NCI-H2081 (cell line): Measurements from ENCODE around the gene SLC2A8.

ENCODE experiments used
- DNase-seq, 2 experiments: peaks; one replicate each; lab custom pipeline; 2025; lab: John Stamatoyannopoulos, UW

The SLC2A8 gene

DNA sequence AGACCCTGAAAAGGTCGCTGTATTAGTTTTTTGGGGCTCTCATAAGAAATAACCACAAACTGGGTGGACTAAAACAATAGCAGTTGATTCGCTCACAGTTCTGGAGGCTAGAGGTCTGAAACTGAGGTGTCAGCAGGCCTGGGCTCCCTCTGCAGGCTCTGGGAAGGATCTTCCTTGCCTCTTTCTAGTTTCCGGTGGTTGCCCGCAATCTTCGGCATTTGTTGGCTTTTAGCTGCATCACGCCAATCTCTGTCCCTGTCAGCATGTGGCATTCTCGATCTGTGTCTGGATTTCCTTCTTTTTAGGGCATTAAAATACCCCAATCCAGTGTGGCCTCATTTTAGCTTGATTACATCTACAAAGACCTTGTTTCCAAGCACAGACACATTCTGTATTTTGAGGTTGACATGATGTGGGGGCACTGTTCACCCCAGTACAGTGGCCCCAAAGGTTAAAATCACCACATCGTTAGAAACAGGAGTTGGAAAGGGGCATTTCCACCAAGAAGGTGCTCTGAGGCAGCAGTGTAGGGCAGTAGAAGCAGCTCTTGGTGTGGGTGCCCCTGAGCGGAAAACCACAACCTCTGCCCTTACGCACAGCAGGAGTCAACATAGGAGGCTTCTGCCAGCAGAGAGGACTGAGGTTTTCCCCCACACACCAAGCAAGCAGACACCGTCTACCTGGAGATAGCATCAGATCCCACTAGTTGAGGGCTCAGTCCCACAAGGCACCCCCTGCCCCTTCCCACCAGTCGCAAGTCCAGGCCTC lies 40.7 kb downstream of the SLC2A8 start:
- DNase-seq, result no peak

DNA sequence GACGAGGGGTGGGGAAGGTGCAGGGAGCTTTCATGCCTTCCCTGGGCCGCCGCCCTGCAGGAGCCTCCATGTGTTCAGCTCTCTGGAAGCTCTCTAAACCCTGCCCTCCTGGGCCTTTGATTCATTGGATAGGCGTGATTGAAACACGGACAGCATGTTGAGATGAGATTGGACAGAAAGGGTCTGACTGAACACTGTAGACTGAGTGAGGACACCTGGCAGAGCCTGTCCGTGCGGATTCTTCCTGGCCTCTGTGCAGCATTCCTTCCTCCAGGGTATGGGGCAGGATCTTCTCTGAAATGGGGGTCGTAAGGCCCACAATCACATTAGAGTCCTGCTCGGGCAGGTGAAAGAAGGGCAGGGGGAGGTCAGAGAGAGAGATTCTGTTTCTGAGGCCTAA lies 41.4 kb downstream of the SLC2A8 start:
- DNase-seq, result no peak

DNA sequence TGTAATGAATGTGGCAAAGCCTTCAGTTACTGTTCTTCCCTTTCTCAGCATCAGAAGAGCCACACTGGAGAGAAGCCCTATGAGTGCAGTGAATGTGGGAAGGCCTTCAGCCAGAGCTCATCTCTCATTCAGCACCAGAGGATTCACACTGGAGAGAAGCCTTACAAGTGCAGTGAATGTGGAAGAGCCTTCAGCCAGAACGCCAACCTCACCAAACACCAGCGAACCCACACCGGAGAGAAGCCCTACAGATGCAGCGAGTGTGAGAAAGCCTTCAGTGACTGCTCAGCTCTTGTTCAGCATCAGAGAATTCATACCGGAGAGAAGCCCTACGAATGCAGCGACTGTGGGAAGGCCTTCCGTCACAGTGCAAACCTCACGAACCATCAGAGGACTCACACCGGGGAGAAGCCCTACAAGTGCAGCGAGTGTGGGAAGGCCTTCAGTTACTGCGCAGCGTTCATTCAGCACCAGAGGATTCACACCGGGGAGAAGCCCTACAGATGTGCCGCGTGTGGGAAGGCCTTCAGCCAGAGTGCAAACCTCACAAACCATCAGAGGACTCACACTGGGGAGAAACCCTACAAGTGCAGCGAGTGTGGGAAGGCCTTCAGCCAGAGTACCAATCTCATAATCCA lies 47.4 kb downstream of the SLC2A8 start:
- DNase-seq, result no peak

DNA sequence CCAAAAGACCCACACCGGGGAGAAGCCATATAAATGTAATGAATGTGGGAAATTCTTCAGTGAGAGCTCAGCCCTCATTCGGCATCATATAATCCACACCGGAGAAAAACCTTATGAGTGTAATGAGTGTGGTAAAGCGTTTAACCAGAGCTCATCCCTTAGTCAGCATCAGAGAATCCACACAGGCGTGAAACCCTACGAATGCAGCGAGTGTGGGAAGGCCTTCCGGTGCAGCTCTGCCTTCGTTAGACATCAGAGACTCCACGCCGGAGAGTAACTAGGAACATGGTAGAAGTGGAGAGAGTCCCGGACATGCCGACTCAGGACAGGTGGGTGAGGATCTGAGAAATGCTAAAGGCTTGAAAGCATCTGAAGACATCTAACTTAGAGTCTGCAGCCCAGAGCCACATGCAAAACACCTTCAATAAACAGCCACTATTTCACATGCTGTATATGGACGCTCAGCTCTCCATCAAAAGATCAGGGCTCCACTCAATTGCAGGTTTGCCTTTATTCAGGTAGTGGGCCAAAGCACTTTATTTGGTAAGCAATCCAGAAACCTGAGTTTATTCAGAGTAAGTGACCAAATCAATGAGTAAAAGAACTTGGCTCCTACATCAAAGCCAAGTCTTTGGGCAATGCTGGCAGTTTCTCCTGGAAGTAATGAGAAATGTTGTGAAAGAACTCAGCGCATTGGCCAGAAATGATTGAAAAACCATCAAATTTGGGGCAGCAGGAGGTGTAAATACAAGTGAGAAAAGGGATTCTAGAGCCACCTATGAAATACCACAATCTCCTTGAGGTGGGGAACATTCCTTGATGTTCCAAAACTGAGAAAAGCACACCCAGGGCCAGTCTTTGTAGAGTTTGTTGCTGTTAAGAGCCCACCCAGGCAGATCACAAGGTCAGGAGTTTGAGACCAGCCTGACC lies 48.2 kb downstream of the SLC2A8 start:
- no peak for DNase-seq

DNA sequence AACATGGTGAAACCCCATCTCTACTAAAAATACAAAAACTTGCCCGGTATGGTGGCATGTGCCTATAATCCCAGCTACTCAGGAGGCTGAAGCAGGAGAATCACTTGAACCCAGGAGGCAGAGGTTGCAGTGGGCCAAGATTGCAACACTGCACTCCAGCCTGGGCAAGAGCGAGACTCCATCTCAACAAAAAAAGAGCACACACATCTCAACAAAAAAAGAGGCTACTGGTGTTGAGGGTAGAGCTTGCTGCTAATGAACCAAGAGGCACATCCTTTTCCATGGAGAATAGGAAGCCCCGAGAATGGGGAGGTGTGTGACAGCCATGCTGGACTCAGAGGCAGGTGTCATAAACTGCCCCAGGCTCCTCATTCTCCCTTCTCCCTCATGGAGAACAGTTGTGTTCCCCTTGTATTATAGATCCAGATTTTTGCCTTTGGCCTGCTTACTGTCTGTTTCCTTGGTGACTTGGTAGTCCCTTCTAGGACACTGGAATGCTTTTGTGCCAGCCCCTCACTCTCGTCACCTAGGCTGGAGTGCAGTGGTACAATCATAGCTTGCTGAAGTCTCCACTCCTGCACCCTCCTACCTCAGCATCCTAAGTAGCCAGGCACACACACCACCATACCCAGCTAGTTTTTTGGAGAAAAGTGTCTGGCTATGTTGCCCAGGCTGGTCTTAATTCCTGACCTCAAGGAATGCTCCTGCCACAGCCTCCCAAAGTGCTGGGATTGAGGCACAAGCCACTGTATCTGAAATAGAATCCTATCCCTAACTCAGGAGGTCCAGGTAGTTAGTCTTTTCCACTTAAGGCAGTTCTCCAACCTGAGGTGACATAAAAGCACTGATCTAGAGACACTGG lies 49.1 kb downstream of the SLC2A8 start:
- no peak for DNase-seq

DNA sequence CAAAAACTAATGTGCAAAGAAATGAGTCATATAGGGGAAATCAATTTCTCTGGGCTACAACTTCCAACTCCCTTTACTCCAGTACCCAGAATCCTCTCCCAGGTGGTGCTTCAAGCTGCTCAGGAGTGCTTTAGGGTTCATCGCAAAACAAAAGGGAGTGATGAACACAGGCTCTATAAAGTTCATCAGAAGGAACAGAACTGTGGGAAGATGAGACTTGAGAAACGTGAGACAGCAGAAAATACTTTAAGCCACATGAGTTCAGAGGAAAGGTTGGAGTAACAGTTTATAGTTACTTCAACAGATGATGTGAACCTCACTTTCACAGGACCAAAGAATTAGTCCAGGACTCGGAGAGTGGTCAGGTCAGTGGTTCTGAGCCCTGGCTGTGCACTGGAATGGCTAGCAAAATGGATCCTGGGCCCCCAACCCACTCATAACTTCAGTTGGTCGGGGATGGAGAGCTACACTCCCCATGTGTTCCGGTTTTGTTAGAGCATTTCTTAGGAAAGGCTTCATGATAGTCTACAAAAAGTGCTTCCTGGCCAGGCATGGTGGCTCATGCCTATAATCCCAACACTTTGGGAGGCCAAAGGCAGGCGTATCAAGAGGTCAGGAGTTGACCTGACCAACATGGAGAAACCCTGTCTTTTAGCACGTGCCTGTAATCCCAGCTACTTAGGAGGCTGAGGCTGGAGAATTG lies 49.9 kb downstream of the SLC2A8 start:
- no peak for DNase-seq

DNA sequence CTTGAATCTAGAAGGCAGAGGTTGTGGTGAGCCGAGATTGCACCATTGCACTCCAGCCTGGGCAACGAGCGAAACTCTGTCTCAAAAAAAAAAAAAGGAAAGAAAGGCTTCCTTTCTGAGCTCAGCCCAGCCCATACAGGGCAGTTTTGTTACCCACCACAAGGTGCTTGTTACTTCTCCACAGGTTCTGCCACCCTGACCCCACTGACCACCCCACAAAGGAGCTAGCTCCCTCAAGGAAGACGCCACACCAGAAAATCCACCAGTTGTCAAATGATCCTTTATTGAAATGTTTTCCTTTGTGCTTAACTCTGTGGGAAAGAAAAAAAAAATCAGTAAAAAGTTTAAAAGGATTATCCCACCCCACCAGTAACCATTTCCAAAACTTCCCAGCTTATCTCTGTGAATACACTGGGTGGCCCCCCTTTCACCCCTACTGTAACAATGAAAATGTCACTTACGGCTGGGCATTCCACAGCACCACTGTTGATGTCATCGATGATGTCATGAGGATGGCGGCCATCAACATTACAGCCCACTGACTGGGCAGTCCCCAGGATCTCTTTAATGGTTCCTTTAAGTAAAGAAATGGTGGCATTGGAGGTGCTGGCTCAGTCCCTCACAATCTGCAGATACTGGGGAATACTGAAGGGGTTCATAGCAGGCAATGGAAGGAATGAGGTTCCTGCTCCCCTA lies 50.6 kb downstream of the SLC2A8 start:
- no peak for DNase-seq

DNA sequence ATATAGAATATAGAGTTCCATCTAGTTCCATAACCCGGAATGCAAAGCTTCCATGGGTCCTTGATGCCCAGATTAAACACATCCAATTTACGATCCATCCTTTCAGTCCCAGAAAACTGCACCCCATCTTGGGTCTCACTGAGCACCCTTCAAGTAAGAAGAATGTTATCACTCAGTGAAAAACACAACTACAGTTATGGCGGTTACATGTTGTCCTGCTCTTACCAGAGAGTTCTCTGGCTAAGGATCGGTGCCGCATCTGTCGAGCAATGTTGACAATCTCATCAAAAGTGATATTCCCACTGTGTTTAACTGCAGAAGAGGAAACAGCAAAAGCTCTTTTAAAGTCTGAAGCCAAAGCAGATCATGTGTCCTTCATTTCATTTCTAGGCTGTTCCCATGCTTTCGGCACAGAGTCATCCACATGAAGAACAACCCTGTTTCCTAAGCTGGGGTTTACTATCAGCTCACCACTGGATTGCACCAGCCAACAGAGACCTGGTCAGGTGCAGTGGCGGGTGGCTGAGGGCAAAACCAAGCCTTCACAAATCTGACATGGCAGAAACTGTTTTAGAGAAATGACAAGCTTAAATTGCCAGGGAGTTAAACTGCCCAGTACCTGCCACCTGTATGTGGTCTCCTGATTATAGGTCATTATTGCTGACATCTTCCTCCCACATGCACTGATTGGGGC lies 51.3 kb downstream of the SLC2A8 start:
- DNase-seq, result no peak

DNA sequence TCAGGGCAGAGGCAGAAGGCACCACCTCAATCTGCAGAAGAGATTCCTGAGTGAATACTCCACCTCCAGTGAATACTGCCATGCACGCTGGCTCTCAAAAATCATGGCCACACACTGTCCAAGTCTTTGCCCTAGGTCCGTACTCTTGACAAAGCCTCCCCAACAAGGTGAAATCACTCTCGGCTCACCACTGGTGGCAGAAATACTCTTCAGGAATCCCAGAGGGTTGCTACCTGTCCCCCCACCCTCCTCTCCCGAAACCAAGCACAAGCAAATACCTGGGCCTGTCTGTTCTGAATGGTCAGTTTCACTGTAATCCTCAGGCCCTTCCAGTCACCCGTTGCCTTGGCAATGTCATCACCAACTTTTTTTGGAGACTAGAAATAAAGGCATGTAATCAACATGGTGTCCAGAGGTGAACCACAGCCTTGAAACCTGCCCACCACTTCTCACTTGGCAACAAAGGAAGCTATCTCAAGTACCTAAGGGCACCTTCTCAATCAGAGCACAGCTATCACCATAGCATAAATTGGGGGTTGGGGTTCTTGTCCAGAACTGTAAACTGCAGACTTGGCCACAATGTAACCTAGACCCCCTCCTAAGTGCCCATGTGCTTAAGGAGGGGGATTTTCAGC lies 52.5 kb downstream of the SLC2A8 start:
- DNase-seq, result no peak

DNA sequence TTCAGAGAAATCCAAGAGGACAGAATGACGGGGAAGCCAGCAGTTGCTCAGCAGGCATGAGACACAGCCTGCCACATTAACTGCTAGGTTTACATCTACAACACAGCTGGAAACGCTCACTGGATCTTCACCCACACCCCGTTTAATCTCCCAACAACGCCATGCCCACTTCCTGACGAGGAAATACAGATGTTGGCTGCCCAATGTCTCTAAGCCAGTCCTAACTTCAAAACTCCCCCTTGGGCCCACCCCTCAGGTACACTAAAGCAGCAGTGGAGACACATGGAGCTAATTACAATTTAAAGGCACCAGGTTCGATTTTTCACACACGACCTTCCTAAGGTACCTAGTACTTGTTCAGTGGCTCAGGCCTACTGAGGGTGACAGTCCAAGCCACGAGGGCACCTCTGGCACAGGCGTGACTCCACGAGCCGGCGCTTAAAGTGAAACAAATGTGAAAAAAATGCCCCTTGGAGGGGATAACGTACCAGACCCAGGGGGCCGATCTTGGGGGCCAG lies 53.3 kb downstream of the SLC2A8 start:
- peak in 1 of 2 experiments; percentile 16 for DNase-seq

DNA sequence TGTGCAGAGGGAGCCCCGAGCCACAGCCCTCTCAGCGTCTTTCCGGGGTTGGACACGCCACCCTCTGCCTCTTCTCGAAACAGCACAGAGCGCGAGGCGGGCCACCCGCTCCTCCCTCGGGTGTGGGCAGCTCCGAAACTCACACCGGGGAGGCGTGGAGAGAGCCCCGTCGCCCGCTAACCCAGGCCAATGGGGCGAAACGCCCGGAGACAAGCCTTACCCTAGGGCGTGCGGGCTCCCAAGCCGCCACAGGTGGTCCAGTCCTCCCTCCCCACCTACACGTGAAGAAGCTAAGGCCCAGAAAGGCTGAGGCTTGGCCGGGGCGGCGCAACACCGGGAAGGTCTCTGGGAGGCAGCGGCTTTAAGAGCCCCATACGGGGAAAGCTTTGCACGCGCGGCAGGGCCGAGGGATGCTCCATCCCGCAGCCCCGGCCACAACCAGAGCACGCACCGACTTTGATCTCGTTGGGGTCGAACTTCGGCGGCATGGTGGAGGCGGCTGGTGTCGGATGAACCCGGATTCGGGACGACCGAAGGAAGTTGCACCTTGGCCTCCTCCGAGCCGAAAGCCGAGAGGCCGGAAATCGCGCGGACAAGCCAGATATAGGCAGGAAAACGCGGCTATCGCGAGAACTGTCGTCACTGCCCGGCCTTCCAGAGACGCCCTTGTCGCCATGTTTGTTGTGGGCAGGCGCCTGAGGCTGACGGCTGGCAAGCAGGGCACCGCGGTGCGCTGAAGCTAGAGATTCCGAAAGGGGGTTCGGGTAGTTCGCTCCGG lies 54.0 kb downstream of the SLC2A8 start, which contains the start of the genes LRSAM1 and RPL12:
LRSAM1 (plus strand) TSS at position 681 of the 778 bp plus-strand sequence. CDS start 3,018 bp downstream, outside the sequence.
RPL12 (minus strand) TSS at position 577 of the 778 bp plus-strand sequence; CDS start at position 488, 89 bp downstream.
- DNase-seq, result peak; percentile 93 to 95

DNA sequence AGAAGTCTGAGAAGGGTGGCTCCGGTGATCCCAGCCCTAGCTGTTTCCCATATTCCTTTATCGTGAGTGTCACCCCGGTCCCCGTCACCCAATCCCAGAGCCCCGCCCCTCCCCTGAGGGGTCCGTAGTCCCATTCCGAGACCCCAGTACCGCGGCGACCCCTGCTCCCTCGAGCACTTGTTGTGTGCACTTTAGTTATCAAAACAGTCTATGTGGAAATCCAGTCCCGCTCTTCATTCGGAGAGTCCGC lies 54.6 kb downstream of the SLC2A8 start:
- no peak for DNase-seq

DNA sequence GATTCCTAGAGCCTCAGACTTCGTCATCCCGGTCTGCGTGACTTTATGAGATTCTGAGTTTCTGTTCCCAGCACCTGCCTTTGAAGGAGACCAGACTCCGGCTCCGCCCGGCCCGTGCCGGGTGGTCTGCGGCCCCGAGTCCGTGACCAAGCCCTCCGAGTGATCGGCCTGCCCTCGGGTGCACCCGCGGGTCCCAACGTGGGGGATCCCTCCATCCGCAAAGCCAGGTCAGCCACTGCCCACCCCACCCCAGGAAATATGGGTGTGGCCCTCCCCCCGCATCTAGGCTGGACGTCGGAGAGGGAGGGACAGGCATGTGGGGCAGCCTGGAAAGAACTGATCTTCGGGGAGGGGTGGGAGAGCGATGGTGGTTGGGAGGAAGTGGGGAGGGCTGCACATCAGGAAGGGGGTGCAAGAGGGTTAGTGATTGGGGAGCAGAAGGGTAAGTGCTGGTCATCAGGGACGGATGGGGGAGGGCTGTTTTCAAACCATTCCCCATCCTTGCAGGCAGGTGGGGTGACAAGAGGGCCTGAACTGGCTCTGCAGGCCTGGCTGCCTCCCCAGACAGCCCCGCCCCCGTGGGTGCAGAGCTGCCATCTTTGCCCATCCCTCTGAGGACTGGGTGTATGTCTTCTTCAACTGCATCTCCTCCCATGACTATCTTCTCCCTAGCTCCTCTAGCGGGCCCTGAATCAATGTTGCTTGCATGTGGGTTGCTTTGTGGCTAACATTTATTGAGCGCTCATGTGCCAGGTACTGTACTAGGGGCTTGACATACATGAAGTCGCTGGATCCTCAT lies 55.1 kb downstream of the SLC2A8 start:
- DNase-seq, result peak; percentile 21 to 54

DNA sequence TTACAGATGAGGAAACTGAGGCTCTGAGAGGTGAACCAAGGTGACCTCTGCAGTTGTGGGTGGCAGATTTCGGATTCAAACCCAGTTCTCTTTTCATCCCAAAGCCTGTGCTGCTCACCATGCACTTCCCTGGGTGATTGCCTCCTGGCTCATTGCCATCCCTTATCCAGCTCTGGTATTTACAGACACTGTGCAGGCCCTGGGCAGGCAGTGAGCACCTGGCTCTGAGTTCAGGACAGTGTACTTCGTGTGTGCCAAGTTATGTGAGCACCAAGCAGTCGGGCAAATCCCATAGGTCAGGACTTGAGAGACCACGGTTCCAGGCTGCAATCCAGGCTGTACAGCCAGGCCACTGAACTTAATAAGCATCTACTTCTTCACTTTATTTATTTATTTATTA lies 55.7 kb downstream of the SLC2A8 start:
- DNase-seq, result peak; percentile 11 to 65

DNA sequence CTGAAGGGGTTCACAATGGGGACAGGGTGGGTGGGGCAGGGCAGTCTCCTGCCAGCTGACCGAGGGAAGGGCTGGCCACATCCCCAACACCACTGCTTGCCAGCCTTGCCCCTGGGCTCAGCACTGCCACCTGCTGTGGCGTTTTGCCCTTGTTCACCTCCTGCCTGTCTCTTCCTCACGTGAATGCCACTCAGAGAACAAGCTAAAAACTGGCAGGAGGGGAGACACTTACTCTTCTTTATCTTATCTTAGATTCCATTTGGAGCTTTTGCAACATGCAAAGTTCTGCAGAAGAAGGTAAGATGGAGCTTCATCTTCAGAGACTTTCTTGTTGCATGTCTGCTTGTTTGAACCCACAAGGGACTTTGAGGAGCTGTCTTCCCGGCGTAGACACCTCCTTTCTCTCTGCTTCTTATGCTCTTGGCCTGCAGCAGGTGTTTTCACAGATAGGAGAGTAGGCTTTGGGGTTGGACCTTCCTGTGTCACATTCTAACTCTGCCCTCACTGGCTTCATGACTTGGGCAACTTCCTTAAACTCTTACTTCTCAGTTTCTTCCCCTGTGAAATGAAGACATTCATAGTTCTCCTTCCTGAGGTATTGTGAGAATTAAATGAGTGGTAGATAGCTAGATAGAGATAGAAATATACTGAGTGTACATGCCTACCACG lies 58.5 kb downstream of the SLC2A8 start:
- no peak for DNase-seq

DNA sequence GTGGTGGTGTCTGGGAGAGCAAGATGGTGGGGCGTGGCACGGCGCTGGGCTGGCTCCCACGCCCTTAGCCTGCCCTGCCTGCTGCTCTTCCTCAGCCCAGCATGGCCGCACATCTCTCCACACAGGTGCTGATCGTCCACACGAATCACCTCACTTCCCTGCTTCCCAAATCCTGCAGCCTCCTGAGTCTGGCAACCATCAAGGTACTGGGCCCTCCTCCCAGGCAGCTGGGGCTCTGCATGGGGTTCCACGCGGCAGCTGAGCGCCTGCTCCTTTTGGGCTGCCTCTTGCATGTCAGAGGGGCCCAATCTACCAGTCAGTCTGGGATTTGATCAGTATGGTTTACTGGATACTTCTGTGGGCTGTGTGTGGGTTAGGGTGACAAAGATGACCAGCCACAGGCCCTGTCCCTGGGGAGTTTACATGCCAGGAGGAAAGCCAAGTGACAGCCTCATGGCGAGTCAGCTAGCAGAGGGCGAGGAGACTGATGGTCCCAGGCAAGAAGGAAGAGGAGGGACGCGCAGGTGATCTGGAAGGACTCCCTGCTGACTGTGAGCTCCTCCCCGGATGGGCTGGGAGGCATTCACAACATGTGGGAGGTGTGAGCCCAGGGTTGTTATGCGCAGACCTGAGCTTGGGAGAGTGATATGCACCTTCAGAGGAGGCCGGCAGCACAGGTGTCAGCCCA lies 60.4 kb downstream of the SLC2A8 start:
- no peak for DNase-seq
